H9 (cell line): ENCODE measurements around the gene CABLES2. TPM values are rescaled to one million over a fixed set of nuclear protein-coding genes. Genes with fewer than 3 reads are reported as not detected.

ENCODE experiments used
- DNase-seq: peaks from one replicate; pipeline ENCODE4 v3.0.0-alpha.2; 2017
- H2AFZ ChIP-seq: one replicate; pipeline ENCODE4 v1.6.1; 2013; ENCODE audit warnings: mild to moderate bottlenecking, low read length, control low read depth, moderate library complexity
- H2AK5ac ChIP-seq: 2 replicates; pipeline ENCODE4 v1.6.1; 2013; ENCODE audit warnings: low read length, control low read depth, mixed read lengths; ENCODE audit not compliant: insufficient read length
- H2BK120ac ChIP-seq: one replicate; pipeline ENCODE4 v1.6.1; 2013; ENCODE audit warnings: low read depth, mild to moderate bottlenecking, low read length, control low read depth, inconsistent platforms; ENCODE audit not compliant: poor library complexity, severe bottlenecking
- H2BK12ac ChIP-seq: 2 replicates; pipeline ENCODE4 v1.6.1; 2013; ENCODE audit warnings: low read length, control low read depth, mixed read lengths, low read depth; ENCODE audit not compliant: insufficient read length
- H2BK15ac ChIP-seq: 2 replicates; pipeline ENCODE4 v1.6.1; 2013; ENCODE audit warnings: low read depth, low read length, control low read depth
- H2BK20ac ChIP-seq: one replicate; pipeline ENCODE4 v1.6.1; 2013; ENCODE audit warnings: low read depth, mild to moderate bottlenecking, low read length, control low read depth, inconsistent platforms; ENCODE audit not compliant: poor library complexity, severe bottlenecking
- H2BK5ac ChIP-seq: 2 replicates; pipeline ENCODE4 v1.6.1; 2013; ENCODE audit warnings: low read length, control low read depth, mixed read lengths; ENCODE audit not compliant: insufficient read length
- H3K14ac ChIP-seq: 2 replicates; pipeline ENCODE4 v1.6.1; 2013; ENCODE audit warnings: low read length, control low read depth; ENCODE audit not compliant: insufficient read depth
- H3K18ac ChIP-seq: 2 replicates; pipeline ENCODE4 v1.6.1; 2013; ENCODE audit warnings: low read depth, mild to moderate bottlenecking, mixed read lengths, low read length, control low read depth; ENCODE audit not compliant: insufficient read length
- H3K23ac ChIP-seq: 2 replicates; pipeline ENCODE4 v1.6.1; 2013; ENCODE audit warnings: low read length, control low read depth, mixed read lengths, low read depth; ENCODE audit not compliant: insufficient read length
- H3K23me2 ChIP-seq: 2 replicates; pipeline ENCODE4 v1.6.1; 2013; ENCODE audit warnings: low read depth, mild to moderate bottlenecking, mixed read lengths, low read length, control low read depth; ENCODE audit not compliant: insufficient read length, poor library complexity, severe bottlenecking
- H3K27ac ChIP-seq: 2 replicates; pipeline ENCODE4 v1.5.1; 2013; ENCODE audit warnings: low read length, control low read depth, mixed read lengths, low read depth; ENCODE audit not compliant: insufficient read length
- H3K27me3 ChIP-seq: 2 replicates; pipeline ENCODE4 v1.6.1; 2013; ENCODE audit warnings: low read length, control low read depth, inconsistent platforms; ENCODE audit not compliant: insufficient read depth
- H3K4ac ChIP-seq: 2 replicates; pipeline ENCODE4 v1.6.1; 2013; ENCODE audit warnings: low read depth, mild to moderate bottlenecking, control low read depth, inconsistent platforms, low read length, moderate library complexity
- H3K4me1 ChIP-seq: 2 replicates; pipeline ENCODE4 v1.6.1; 2013; ENCODE audit warnings: low read length, control low read depth, inconsistent platforms; ENCODE audit not compliant: insufficient read depth
- H3K4me2 ChIP-seq: 2 replicates; pipeline ENCODE4 v1.6.1; 2013; ENCODE audit warnings: low read length, control low read depth, mixed read lengths; ENCODE audit not compliant: insufficient read length, insufficient read depth
- H3K56ac ChIP-seq: 2 replicates; pipeline ENCODE4 v1.6.1; 2013; ENCODE audit warnings: low read depth, mild to moderate bottlenecking, mixed read lengths, low read length, control low read depth; ENCODE audit not compliant: insufficient read length
- H3K79me1 ChIP-seq: 2 replicates; pipeline ENCODE4 v1.6.1; 2013; ENCODE audit warnings: low read depth, mild to moderate bottlenecking, moderate library complexity, low read length, control low read depth, inconsistent platforms; ENCODE audit not compliant: insufficient read depth, poor library complexity, severe bottlenecking
- H3K79me2 ChIP-seq: 2 replicates; pipeline ENCODE4 v1.6.1; 2013; ENCODE audit warnings: low read length, control low read depth, inconsistent platforms; ENCODE audit not compliant: insufficient read depth
- H3K9ac ChIP-seq: 2 replicates; pipeline ENCODE4 v1.6.1; 2013; ENCODE audit warnings: low read length, control low read depth, mixed read lengths; ENCODE audit not compliant: insufficient read length; ENCODE audit errors: extremely low read depth
- H3K9me3 ChIP-seq: one replicate; pipeline ENCODE4 v1.6.1; 2013; ENCODE audit warnings: low read depth, low read length, inconsistent platforms; ENCODE audit not compliant: control insufficient read depth
- H3T11ph ChIP-seq: one replicate; pipeline ENCODE4 v1.6.1; 2013; ENCODE audit warnings: mild to moderate bottlenecking, low read length, control low read depth, inconsistent platforms
- H4K20me1 ChIP-seq: one replicate; pipeline ENCODE4 v1.6.1; 2013; ENCODE audit not compliant: control insufficient read depth, insufficient read length, insufficient read depth
- H4K5ac ChIP-seq: 2 replicates; pipeline ENCODE4 v1.6.1; 2013; ENCODE audit warnings: low read depth, mild to moderate bottlenecking, mixed read lengths, low read length, control low read depth; ENCODE audit not compliant: insufficient read length
- H4K8ac ChIP-seq: replicated peaks from 2 replicates; pipeline ENCODE4 v1.6.1; 2013; ENCODE audit warnings: low read length, control low read depth, mixed read lengths, low read depth; ENCODE audit not compliant: insufficient read length
- H4K91ac ChIP-seq: 2 replicates; pipeline ENCODE4 v1.6.1; 2013; ENCODE audit warnings: low read depth, mild to moderate bottlenecking, moderate library complexity, mixed read lengths, low read length, control low read depth; ENCODE audit not compliant: insufficient read length
- H3K27ac Mint-ChIP-seq, 3 experiments: 2 replicates in 2 of 3; 3 replicates in 1 of 3; pipeline ENCODE4 v1.8.0; 2020 to 2021; ENCODE audit warnings: mixed read lengths in 3 of 3, mild to moderate bottlenecking in 1 of 3, moderate library complexity in 1 of 3
- H3K27me3 Mint-ChIP-seq: 2 replicates; pipeline ENCODE4 v1.8.0; 2021; ENCODE audit warnings: low read depth, mild to moderate bottlenecking, moderate library complexity, mixed read lengths
- H3K36me3 Mint-ChIP-seq, 3 experiments: 2 replicates in 2 of 3; 3 replicates in 1 of 3; pipeline ENCODE4 v1.8.0; 2020 to 2021; ENCODE audit warnings: low read depth in 3 of 3, mixed read lengths in 3 of 3; ENCODE audit not compliant: insufficient read depth in 1 of 3
- H3K4me1 Mint-ChIP-seq, 2 experiments: 2 replicates each; pipeline ENCODE4 v1.8.0; 2020; ENCODE audit warnings: mixed read lengths in 2 of 2
- H3K4me3 Mint-ChIP-seq, 2 experiments: 2 replicates in 1 of 2; 3 replicates in 1 of 2; pipeline ENCODE4 v1.8.0; 2020 to 2021; ENCODE audit warnings: mild to moderate bottlenecking in 2 of 2, mixed read lengths in 2 of 2, moderate library complexity in 1 of 2
- H3K9me3 Mint-ChIP-seq, 2 experiments: 2 replicates in 1 of 2; 3 replicates in 1 of 2; pipeline ENCODE4 v1.8.0; 2020; ENCODE audit warnings: mild to moderate bottlenecking in 2 of 2, mixed read lengths in 2 of 2, moderate library complexity in 1 of 2
- WGBS: extraction: QIAGEN DNeasy Blood & Tissue Kit; methylation state at CpG from one replicate; pipeline ENCODE4 v1.1.7; 2013; ENCODE audit warnings: missing lambda C conversion rate, low lambda C conversion rate, mixed read lengths; ENCODE audit not compliant: insufficient read length; ENCODE audit errors: extremely low coverage; 5-methylcytosine and 5-hydroxymethylcytosine counted together
- total RNA-seq: library from RNA; stranded (reverse); gene quantifications from 2 replicates; pipeline ENCODE4 v1.2.1, GENCODE V29; 2021
- TF ChIP-seq, protein P1 (sequence below): fragments of 200-600 bp; sonication (generic); conservative IDR thresholded peaks from 3 replicates; pipeline ENCODE4 v1.8.0; 2021; ENCODE audit warnings: antibody characterized with exemption, mild to moderate bottlenecking

CABLES2 gene
- total RNA-seq, 1 experiment from 2014 or later, result 10.8 TPM

DNA sequence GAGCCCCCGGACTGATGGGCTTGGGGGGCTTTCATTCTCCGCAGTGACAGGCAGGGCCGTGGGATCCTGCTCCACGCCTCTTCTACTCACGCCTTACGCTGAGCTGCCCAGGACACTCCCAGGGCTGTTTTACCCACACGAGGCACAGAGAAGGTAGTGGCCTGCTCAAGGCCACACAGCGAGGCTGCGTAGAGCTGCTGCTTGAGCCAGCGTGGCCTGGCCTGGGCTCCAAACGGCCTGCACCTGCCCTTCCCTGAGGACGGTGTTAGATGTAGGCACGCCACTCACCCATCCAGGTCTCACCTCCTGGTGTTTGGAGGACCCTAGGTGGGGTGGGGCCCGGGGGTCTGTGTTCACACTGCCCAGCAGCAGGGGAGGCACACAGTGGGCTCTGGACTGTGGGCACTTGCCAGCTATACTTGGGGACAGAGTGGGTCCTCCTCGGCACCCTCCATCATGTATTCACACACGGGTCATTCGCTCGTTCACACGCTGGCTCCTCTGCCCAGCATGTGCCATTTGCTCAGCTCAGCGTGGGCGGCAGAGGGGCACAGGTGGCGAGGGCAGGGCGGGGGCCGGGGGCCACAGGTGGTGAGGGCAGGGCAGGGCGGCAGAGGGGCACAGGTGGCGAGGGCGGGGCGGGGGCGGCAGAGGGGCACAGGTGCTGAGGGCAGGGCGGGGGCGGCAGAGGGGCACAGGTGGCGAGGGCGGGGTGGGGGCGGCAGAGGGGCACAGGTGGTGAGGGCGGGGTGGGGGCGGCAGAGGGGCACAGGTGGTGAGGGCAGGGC, 38.7 kb upstream of the CABLES2 start:
- no peak overlapping the region for H4K8ac ChIP-seq
- no peaks in the 10 kb centered on the region for H3K79me1 ChIP-seq
- H3K18ac ChIP-seq, result no peak overlapping the region
- no peak overlapping the region for H4K91ac ChIP-seq
- no peak overlapping the region for H3K4me3 Mint-ChIP-seq
- H2BK5ac ChIP-seq, result no peak overlapping the region
- TF ChIP-seq, protein P1, sequence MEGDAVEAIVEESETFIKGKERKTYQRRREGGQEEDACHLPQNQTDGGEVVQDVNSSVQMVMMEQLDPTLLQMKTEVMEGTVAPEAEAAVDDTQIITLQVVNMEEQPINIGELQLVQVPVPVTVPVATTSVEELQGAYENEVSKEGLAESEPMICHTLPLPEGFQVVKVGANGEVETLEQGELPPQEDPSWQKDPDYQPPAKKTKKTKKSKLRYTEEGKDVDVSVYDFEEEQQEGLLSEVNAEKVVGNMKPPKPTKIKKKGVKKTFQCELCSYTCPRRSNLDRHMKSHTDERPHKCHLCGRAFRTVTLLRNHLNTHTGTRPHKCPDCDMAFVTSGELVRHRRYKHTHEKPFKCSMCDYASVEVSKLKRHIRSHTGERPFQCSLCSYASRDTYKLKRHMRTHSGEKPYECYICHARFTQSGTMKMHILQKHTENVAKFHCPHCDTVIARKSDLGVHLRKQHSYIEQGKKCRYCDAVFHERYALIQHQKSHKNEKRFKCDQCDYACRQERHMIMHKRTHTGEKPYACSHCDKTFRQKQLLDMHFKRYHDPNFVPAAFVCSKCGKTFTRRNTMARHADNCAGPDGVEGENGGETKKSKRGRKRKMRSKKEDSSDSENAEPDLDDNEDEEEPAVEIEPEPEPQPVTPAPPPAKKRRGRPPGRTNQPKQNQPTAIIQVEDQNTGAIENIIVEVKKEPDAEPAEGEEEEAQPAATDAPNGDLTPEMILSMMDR, result no peak
- peaks cover 0 to 5% of the 10 kb centered on the region in 2 experiments; a peak in 1 of 4 replicates for H3K4me1 Mint-ChIP-seq
- no peak for DNase-seq
- no peak overlapping the region for H3K27ac ChIP-seq
- H3K79me2 ChIP-seq, result no peaks in the 10 kb centered on the region
- H3K9me3 Mint-ChIP-seq, result no peaks in the 10 kb centered on the region
- peak overlapping the region; percentile 53; the same call in 1 of the 2 replicates for H3K14ac ChIP-seq
- H3K27me3 Mint-ChIP-seq, result peaks cover 20% of the 10 kb centered on the region
- no peaks in the 10 kb centered on the region for H4K20me1 ChIP-seq
- no peak overlapping the region for H3K9ac ChIP-seq
- no peak overlapping the region for H3T11ph ChIP-seq
- no peaks in the 10 kb centered on the region for H3K4me1 ChIP-seq
- H3K56ac ChIP-seq, result no peak overlapping the region
- no peak overlapping the region for H2BK15ac ChIP-seq
- H3K27me3 ChIP-seq, result no peaks in the 10 kb centered on the region
- H2AK5ac ChIP-seq, result no peak overlapping the region
- H3K36me3 Mint-ChIP-seq, result no peaks in the 10 kb centered on the region; a peak in 1 of 7 replicates
- H3K27ac Mint-ChIP-seq, result no peak overlapping the region; a peak in 1 of 7 replicates
- no peak overlapping the region for H2BK20ac ChIP-seq
- H2BK120ac ChIP-seq, result no peak overlapping the region
- H3K4ac ChIP-seq, result no peak overlapping the region
- H3K23me2 ChIP-seq, result no peaks in the 10 kb centered on the region
- H3K4me2 ChIP-seq, result no peak overlapping the region
- no CpG with 5 or more reads among the region's 36 CpGs for WGBS
- H3K23ac ChIP-seq, result no peak overlapping the region
- H2AFZ ChIP-seq, result no peak overlapping the region
- no peak overlapping the region for H2BK12ac ChIP-seq
- no peaks in the 10 kb centered on the region for H3K9me3 ChIP-seq
- no peak overlapping the region for H4K5ac ChIP-seq
